ENCODE measurements around the gene EIF4E3.

Gene EIF4E3

DNA sequence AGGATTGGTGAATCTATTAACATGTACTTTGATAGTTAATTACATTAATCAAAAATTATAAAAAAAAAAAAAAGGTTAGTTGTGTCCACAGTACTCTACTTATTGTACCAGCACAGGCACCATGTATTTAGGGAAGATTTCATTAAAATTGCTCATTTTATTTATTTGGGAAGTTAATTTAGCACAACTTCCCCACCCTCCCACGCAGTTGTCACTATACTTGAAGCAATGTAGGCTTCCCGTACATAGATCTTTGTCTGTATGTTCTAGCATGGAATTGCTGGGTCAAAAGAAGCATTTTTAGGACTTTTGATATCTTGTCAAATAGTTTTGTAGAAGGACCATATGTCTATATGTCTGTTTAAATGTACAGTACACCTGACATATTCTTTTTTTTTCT is 32.9 kb upstream of the EIF4E3 start:
- DNase-seq (ENCODE audit: low spot score) = no peak
- TF ChIP-seq, protein P1, sequence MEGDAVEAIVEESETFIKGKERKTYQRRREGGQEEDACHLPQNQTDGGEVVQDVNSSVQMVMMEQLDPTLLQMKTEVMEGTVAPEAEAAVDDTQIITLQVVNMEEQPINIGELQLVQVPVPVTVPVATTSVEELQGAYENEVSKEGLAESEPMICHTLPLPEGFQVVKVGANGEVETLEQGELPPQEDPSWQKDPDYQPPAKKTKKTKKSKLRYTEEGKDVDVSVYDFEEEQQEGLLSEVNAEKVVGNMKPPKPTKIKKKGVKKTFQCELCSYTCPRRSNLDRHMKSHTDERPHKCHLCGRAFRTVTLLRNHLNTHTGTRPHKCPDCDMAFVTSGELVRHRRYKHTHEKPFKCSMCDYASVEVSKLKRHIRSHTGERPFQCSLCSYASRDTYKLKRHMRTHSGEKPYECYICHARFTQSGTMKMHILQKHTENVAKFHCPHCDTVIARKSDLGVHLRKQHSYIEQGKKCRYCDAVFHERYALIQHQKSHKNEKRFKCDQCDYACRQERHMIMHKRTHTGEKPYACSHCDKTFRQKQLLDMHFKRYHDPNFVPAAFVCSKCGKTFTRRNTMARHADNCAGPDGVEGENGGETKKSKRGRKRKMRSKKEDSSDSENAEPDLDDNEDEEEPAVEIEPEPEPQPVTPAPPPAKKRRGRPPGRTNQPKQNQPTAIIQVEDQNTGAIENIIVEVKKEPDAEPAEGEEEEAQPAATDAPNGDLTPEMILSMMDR (conservative IDR thresholded peaks at IDR 0.05; ENCODE audit: low read depth) = no peak
- CTCF ChIA-PET = no interaction called here
- no peak overlapping the region for H3K27ac ChIP-seq
- POLR2A ChIA-PET (ENCODE audit: low non-redundant PET) = no interaction called here

- ChIA-PET POLR2A (ENCODE audit: low non-redundant PET) (no interaction called here), CTCF (no interaction called here)
- DNase-seq (ENCODE audit: low spot score) = no peak
- no peak overlapping the region for H3K27ac ChIP-seq
- TF ChIP-seq, protein P1 (conservative IDR thresholded peaks at IDR 0.05; ENCODE audit: low read depth) = no peak
Measured at GRCh38 chr3:71754610-71755253, 29.5 kb upstream of the EIF4E3 start.

DNA sequence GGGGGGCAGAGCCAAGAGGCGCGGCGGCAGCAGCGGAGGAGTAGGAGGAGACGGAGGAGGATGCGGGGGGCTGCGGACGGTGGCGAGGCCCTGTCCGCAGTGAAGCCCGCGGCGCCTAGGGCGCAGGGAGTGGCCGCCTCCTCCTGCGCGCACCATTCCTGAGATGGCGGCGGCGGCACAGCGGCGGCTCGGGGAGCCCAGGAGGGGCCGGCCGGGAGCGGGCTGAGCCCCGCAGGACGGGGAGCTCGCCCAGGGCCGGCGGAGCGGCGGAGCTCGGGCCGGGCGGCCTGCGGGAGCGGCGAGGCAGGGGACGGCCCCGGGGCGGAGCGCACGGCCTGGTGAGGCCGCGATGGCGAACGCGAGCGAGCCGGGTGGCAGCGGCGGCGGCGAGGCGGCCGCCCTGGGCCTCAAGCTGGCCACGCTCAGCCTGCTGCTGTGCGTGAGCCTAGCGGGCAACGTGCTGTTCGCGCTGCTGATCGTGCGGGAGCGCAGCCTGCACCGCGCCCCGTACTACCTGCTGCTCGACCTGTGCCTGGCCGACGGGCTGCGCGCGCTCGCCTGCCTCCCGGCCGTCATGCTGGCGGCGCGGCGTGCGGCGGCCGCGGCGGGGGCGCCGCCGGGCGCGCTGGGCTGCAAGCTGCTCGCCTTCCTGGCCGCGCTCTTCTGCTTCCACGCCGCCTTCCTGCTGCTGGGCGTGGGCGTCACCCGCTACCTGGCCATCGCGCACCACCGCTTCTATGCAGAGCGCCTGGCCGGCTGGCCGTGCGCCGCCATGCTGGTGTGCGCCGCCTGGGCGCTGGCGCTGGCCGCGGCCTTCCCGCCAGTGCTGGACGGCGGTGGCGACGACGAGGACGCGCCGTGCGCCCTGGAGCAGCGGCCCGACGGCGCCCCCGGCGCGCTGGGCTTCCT is 28.8 kb upstream of the EIF4E3 start, which contains the start of gene GPR27:
GPR27 (plus strand) TSS at position 155 of the 909 bp plus-strand sequence; CDS start at position 350, 195 bp downstream.
- ChIA-PET CTCF (no interaction called here), POLR2A (ENCODE audit: low non-redundant PET) (no interaction called here)
- no peak within 1 kb of the TSS for H3K27ac ChIP-seq
- TF ChIP-seq, protein P1 (conservative IDR thresholded peaks at IDR 0.05; ENCODE audit: low read depth) = no peak
- peak; percentile 10 for DNase-seq (ENCODE audit: low spot score)

- CTCF ChIA-PET = no interaction called here
- DNase-seq (ENCODE audit: low spot score) = no peak
- POLR2A ChIA-PET (ENCODE audit: low non-redundant PET) = no interaction called here
- H3K27ac ChIP-seq = no peak overlapping the region
- TF ChIP-seq, protein P1 (conservative IDR thresholded peaks at IDR 0.05; ENCODE audit: low read depth) = no peak
Measured at GRCh38 chr3:71752831-71753700, 27.9 kb upstream of the EIF4E3 start.

DNA sequence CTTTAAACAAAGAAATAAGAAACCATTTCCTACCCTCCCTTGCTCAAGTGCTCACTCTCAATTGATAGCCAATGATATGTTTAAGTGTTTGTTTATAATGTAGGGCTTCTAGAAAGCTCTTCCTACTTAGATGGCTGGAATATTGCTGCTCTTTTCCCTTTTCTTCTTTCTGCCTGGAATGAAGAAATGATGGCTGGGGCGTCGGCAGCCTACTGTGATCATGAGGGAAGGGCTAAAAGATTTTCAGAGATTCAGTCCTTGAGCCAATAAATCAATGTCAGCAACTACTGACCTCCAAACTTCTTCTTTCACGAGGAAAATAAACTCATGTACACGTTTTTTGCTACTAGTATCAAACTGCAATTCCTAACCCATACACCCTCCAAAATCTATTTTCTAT is 26.4 kb upstream of the EIF4E3 start:
- ChIA-PET POLR2A (ENCODE audit: low non-redundant PET) (no interaction called here), CTCF (no interaction called here)
- DNase-seq (ENCODE audit: low spot score) = no peak
- TF ChIP-seq, protein P1 (conservative IDR thresholded peaks at IDR 0.05; ENCODE audit: low read depth) = no peak
- no peak overlapping the region for H3K27ac ChIP-seq

DNA sequence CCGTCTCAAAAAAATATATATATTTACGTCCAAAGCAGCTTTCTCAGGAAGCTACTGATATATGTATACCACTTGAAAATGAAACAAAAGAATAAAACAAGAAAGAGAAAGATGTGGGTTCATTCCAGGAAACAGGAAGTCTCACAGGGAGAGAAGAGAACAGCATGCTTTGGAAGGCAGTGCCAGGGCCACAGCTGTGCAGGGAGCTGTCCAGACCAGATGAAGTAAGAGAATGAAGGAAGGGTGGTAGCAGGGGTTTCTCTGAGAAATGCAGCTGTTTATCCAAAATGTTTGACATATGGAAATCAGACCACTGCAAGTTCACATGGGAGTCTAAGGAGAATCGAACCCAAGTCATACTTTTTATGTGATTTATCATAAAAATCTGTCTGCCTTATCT is 19.5 kb upstream of the EIF4E3 start:
- ChIA-PET POLR2A (ENCODE audit: low non-redundant PET) (no interaction called here), CTCF (interaction anchor here (0.6 kb wide), 1 partner anchor 1783 kb away, joined by 3 read pairs; no protein-coding TSS in a partner anchor)
- H3K27ac ChIP-seq = no peak overlapping the region
- no peak for DNase-seq (ENCODE audit: low spot score)
- TF ChIP-seq, protein P1 (conservative IDR thresholded peaks at IDR 0.05; ENCODE audit: low read depth) = no peak
